HUDEP-2 (cell line): Measurements from ENCODE around the gene TTLL11.

ENCODE experiments used
- DNase-seq, 76 experiments: peaks; one replicate each; lab custom pipeline; 2025; ENCODE audit not compliant: unreplicated experiment in 76 of 76; lab: John Stamatoyannopoulos, UW

TTLL11 gene

GRCh38 chr9:121949766-121950165 is 143.3 kb downstream of the TTLL11 start:
- DNase-seq, result no peak

GRCh38 chr9:121949364-121949763 is 143.7 kb downstream of the TTLL11 start:
- no peak for DNase-seq

- peak in 1 of 76 experiments; percentile 2 for DNase-seq
These were observed 145.3 kb downstream of the TTLL11 start for GRCh38 chr9:121947775-121948174.

- no peak for DNase-seq
These were observed 146.6 kb downstream of the TTLL11 start for GRCh38 chr9:121946465-121946864.

- DNase-seq, result no peak
These were observed 147.3 kb downstream of the TTLL11 start for GRCh38 chr9:121945849-121946248.

GRCh38 chr9:121945281-121945680 is 147.8 kb downstream of the TTLL11 start:
- DNase-seq, result no peak

GRCh38 chr9:121944711-121945191 is 148.4 kb downstream of the TTLL11 start:
- no peak for DNase-seq

GRCh38 chr9:121943463-121943862 is 149.6 kb downstream of the TTLL11 start:
- no peak for DNase-seq

- no peak for DNase-seq
These were observed 150.2 kb downstream of the TTLL11 start for GRCh38 chr9:121942866-121943382.

- DNase-seq, result no peak
These were observed 150.8 kb downstream of the TTLL11 start for GRCh38 chr9:121942313-121942712.

GRCh38 chr9:121939643-121940042 is 153.5 kb downstream of the TTLL11 start:
- no peak for DNase-seq

- DNase-seq, result no peak
These were observed 154.5 kb downstream of the TTLL11 start for GRCh38 chr9:121938621-121939020.

GRCh38 chr9:121937240-121937639 is 155.9 kb downstream of the TTLL11 start:
- no peak for DNase-seq

- no peak for DNase-seq
These were observed 157.4 kb downstream of the TTLL11 start for GRCh38 chr9:121935739-121936138.

GRCh38 chr9:121930956-121931355 is 162.2 kb downstream of the TTLL11 start:
- no peak for DNase-seq

- no peak for DNase-seq
These were observed 162.9 kb downstream of the TTLL11 start for GRCh38 chr9:121929893-121930875.

GRCh38 chr9:121927636-121928035 is 165.5 kb downstream of the TTLL11 start:
- DNase-seq, result no peak

- DNase-seq, result no peak
These were observed 166.0 kb downstream of the TTLL11 start for GRCh38 chr9:121927081-121927480.

- DNase-seq, result no peak
These were observed 166.7 kb downstream of the TTLL11 start for GRCh38 chr9:121926351-121926801.

GRCh38 chr9:121925935-121926334 is 167.2 kb downstream of the TTLL11 start:
- no peak for DNase-seq

GRCh38 chr9:121924700-121925099 is 168.4 kb downstream of the TTLL11 start:
- peak in 1 of 76 experiments; percentile 13 for DNase-seq

GRCh38 chr9:121921444-121921843 is 171.7 kb downstream of the TTLL11 start:
- DNase-seq, result no peak
